NCI-H2227 treated with DMSO at 0.1 percent for 48 hours (cell line): ENCODE results near the gene PIGH.

ENCODE experiments used
- DNase-seq: peaks from one replicate; lab custom pipeline; 2025; lab: John Stamatoyannopoulos, UW

Gene PIGH

DNA sequence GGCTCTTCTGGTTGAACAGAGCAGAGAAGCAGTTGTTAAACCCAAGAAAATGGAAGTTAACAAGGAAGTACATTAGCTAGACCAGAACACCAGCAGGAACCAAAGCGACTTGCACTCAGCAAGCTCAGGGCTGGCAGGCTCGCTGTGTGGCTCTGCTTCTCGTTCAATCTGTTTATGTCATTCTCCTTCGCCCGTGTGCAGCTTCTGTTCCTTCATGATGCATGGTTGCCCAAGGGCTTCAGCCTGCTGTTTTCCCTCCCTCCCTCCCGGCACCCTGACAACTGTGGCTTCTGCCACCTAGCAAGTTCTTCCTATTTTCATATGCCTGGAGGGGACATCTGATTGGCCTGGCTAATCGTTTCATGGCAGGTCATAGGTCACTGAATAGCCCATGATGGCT, 25.3 kb downstream of the PIGH start:
- no peak for DNase-seq

DNA sequence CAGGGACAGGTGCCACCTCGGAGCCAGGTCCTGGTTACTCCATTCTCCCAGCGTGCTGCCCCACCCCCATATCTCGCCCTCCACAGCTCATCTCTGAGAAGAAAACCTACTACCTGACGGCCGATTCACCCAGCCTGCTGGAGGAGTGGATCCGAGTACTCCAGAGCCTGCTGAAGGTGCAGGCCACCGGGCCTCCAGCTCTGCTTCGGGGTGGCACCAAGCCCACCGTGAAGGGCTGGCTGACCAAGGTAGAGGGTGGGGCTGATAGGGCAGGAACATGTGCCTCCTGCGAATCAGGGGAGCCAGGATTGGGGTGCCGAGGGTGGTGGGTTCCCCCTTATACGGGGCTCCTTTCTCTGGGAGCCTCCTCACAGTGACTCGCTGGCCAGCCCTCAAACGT, 25.9 kb downstream of the PIGH start:
- DNase-seq: no peak

DNA sequence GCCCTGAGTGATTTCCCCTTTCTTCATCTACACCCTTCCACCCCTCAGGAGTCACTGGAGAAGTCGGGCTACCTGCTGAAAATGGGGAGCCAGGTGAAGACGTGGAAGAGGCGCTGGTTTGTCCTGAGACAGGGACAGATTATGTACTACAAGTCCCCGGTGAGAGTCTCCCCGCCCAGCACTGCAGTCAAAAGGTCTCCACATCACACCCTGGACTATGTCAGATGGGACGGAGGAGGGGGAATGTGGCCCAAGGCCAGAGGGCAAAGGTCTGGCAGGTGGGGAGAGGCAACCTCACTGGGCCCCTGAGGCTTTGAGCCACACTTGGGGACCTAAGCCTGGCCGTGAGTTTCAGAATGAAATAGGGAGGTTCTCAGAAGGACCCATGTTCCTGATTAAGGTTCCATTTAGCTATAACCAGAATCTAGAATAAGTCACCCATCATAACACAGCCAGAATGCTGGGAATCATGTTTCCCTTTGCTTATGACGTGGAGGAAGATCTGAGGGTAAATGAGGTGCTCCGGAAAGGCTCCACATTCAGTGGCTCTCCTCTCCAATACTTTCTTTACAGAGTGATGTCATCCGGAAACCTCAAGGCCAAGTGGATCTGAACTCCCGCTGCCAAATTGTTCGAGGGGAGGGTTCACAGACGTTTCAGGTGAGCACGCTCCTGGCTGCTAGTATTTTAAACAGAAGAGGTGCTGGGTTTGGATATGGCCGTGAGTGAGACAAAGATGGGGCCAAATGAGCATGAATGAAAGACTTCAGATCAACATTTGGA, 26.6 kb downstream of the PIGH start:
- DNase-seq: no peak

GRCh38 chr14:67572608-67573007, 27.5 kb downstream of the PIGH start:
- DNase-seq: no peak

DNA sequence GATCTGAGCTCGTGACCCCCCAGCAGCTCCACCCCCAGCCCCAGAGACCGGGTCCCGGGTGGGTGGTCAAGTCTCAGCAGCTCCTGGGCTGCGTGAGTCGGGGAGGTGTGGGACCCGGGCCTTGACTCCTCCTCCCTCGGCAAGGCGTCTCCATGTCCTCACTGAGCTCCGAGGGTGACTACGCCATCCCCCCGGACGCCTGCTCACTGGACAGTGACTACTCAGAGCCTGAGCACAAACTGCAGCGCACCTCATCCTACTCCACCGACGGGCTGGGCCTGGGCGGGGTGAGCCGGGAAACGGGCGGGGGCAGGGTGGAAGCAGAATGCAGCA, 28.1 kb downstream of the PIGH start:
- no peak for DNase-seq

DNA sequence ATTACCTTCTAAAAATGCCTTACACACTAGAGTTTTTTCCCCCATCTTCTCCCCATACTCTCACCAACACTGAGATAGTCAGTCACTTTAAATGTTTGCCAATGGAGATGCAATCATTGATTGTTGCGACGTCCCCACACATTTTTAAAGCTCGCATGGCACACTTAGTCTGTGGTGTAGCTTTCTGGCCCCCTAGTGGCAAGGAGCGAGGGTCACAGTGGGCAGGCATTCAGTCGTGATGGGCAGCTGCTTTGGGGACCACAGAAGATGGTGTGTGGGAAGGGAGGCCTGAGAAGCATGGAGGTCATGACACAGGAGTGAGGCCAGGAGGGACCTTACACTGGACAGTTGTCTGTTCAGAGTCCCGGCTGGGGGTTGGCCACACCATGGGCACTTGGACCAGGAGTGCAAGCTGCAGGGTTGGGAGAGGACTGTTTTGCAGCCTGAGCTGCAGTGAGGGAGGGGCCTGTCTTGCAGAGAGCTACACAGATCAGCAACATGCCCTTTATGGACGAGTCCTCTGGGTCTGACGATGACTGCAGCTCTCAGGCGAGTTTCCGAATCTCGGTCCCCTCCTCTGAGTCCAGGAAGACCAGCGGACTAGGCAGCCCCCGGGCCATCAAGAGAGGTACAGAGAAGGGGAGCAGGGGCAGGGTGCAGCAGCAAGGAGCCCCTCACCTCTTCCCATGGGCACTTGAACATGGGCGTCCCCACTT, 28.6 kb downstream of the PIGH start:
- peak; percentile 32 for DNase-seq

DNA sequence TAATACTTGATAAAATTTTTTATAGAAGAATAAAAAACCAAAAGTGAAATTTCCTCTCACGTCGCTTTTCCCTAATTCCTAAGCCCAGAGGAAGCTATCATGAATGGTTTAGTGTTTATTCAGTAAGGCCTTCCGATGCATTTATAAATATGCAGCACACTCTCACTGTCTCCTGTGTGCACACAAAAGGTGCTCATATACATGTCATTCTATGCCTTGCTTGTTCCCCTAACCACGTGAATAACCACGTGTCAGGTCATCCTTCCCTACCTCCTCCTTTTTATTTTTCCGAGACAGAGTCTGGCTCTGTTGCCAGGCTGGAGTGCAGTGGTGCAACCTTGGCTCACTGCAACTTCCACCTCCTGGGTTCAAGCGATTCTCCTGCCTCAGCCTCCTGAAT, 29.6 kb downstream of the PIGH start:
- DNase-seq: no peak

DNA sequence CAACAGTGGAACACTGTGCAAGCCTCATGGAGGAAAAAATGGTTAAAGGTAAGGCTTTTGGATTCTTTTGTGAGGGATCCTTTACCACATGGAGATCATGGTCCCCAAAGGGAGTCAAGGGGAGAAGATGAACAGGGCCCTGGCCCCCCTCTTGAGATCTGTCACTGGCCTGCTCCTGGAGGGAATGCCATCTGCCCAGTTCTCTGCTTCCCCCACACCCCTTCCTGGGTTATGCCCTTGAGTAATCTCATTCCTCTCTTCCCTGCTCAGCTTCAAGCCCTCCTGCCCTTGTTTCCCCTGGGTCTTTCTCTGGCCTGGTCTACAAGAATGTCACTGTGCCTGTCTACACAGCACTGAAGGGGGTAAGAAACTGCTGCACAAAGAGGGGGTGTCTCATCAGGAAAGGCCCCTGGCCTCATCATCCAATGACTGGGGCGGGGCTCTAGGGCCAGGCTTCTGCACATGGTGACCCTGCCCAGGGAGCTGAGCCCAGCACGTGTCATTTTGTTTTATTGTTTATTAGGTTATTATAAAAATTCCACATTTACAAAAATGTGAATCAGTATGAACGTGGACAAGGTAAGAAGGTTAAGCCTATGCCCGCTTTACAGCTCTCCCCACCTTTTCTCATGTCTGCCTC, 30.3 kb downstream of the PIGH start:
- DNase-seq: no peak

- no peak for DNase-seq
Observed at GRCh38 chr14:67569011-67569650, 30.9 kb downstream of the PIGH start.

DNA sequence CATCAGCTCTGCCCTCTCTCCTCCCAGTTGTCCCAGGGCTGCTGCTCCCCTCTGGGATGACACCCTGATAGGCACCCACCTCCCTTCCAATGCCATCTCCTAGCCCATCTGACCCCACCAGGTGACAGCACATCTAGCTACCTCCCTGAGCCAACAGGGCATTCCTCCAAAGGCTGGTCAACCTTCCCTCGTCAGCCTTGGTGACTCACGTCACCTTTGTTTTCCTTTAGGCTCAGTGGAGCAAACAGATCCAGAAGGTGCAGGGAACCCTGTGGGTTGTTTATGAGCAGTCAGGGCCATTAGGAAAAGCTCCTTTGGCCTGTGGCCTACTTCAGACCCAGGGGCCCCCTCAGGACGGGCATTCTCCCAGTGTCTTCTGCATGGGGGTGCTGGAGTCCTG, 32.4 kb downstream of the PIGH start:
- DNase-seq: no peak

GRCh38 chr14:67566908-67567307, 33.2 kb downstream of the PIGH start:
- no peak for DNase-seq

- DNase-seq: no peak
Observed at GRCh38 chr14:67564236-67564635, 35.8 kb downstream of the PIGH start.

GRCh38 chr14:67562776-67563150, 37.3 kb downstream of the PIGH start:
- DNase-seq: no peak

DNA sequence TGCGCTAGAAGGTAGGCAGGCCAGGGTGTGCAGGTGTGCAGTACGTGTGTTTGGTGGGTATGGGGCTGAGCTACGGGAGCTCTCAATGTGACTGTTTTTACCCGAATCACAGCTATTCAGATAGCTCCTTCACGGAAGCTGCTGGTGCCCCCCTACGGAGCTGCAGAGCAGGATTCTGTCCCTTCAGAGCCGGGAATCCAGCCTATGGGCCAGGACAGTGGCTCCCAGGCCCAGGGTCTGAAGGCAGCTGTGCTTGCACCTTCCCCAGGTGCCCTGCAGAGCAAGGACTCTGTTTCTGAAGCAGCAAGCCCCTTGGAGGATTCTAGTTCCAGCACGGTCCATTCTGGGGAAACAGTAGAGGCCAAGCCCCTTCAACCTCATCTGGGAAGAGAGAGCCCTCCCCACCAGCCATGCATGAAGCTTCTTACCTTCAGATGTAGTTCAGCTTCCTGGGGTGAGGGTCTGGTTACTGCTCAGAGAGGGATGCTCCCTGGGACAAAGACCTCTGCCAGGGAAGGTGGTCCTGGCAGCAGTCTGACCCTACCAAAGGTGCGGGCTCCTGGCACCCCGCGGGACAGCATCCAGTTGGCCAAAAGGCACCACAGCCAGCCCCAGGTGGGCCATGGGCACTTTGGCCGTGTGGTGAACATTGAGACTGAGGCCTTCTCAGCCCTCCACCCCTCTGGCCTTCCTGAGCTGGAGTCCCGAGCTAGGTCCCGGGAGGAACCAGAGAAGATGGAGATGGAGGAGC, 37.9 kb downstream of the PIGH start:
- no peak for DNase-seq

GRCh38 chr14:67559639-67560038, 40.4 kb downstream of the PIGH start:
- DNase-seq: no peak

- no peak for DNase-seq
Observed at GRCh38 chr14:67557656-67558055, 42.4 kb downstream of the PIGH start.

DNA sequence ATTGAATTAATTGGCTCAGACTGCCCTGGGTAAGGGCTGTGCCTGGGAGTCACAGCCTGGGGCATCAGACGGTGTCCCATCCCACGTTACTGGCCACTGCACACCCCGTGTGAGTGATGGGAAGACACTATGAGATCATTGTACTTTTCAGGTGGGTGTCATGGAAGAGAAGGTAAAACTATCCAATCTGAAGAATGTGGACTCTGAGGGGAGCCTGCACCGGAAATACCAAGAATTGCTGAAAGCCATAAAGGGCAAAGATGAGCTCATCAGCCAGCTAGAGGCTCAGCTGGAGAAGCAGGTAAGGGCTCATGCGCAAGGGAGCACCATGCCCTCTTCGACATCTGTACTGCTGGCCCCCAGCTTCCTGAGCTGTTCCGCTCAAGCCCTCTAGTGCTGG, 43.0 kb downstream of the PIGH start:
- no peak for DNase-seq

DNA sequence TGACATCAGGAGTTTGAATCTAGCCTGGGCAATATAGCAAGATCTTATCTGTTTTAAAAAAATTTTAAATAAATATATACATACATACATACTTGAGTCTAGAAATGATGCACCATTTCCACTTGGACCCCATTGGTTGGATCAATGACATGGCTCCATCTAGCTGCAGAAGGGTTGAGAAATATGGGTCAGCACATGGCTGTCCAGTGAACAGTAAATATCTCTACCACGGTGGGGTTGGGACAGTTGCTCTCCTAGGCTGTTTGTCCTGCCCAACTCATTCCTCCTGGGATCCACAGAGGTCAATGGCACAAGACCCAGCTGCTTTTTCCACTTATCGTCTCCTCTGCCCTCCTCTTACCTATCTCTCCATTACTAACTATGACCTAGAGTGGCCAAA, 43.4 kb downstream of the PIGH start:
- no peak for DNase-seq

DNA sequence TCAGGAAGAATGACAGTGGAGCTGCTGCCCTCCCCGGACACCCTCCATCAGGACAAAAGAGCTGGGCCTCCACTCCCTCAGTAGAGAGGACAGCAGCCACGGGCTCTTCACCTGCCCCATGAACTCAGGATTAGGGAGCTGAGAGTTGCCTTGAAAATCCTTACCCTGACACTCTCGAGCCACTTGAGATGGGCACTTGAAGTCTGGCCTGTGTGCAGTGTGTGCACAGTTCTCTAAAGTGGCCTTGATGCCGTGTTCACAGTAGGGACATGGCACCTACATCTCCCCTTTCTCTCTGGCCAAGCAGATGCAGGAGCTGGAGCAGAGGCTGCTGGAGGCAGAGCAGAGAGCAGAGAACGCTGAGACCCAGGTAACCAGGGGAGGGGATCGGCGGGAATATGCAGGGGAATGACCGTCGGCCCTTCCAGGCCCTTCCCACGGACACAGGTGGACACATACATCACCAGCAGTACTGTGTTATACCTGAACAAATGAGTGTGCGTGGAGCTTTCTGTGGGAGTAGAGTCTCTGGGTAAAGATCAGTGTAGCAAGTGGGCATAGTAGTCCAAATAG, 44.5 kb downstream of the PIGH start:
- DNase-seq: no peak

DNA sequence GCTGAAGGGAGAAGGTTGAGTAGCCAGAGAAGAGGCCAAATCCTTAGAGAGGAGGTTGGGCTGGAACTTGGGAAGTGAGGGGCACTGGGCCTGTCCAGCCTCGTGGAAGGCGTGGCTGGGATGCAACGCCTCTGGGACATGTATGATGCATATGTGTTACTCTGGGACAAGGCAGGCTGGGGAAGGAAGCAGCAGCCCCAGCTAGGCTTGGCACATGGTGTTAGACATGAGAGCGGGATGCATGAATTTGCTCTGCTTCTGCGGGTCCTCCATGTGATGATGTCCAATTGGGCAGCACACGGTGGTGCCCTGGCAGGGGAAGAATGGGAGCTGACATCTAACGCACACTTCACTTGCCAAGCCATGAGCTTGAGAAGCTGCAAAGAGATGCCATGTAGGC, 45.7 kb downstream of the PIGH start:
- no peak for DNase-seq

DNA sequence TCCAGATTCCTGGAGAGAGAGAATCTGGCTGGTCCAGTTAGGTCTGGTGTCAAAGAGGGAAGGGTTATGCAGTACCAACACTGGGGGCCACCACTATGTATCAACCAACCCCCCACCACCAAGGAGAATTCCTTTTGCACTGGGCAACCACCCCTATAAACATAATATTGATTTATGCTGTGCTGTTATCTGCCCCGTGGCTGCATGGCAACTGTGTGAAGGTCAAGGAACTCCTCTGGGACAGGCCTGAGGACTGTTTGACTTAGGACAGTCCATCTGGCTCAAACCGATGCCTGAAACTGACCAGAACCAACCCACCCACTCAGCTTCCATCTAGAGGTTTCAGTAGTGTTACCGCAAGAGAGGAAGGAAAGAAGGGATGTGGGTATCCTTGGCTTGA, 46.5 kb downstream of the PIGH start:
- DNase-seq: no peak

DNA sequence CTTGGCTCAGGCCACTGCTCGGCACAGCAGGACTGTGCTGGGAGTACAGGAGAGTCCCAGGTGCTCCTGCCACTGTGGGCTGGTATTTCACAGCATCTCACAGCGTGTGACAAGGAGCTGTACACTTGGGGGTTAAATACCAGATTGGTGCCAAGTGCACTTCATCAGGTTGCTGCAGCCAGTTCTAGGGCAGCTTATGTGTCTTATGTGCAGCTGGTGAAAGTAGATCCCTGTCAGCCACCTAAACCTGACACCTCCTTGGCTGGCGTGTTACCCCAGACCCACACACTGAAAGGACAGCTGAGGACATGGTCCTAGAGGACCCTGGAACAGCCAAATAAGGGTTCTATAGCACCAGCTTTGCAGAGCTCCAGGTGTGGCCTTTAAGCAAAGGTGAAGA, 48.1 kb downstream of the PIGH start:
- DNase-seq: no peak
